ENCODE results near the gene KCND2. TPM values are rescaled to one million over a fixed set of nuclear protein-coding genes. Genes with fewer than 3 reads are reported as not detected.
"Not testable (repeated sequence)": the region's sequence is repeated elsewhere in the genome, so short reads cannot be mapped to it uniquely, and the experiment has no call there.

KCND2 gene
- 1.3 TPM for total RNA-seq

DNA sequence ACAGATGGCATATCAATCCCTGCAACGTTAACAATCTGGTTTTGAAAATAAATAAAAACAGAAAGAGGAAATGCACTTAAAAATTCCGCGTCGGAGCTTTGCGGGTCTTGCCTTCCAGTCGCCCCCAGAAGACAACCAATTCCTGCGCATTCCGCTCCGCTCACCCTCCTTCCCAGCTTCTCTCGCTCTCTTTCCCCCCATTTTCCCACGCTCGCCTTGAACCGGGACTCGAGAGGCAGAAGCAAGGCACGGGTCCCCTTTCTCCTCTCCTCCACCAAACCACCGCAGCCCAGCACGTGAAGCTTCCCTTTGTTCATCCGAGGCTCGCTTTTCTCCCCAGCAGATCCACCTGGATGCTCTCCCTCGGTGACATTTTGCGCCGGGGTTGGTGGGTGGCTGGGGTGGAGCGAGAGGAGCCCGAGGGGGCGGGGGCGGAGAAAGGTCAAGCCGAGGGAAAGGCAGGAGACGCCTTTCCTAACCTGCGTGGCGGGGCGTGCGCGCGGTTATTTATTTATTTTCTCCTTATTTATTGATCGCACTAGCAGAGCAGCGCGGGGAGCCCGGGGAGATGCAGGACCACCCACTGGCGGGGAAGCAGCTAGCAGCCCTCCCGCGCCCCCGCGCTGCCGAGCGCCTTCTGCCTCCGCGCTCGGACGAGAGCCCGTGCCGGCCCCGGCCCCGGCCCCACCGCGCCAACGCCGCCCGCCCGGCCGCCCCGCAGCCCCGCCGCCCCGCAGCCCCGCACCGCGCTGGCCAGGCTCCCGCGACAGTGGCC lies at the start of gene KCND2:
Gene KCND2 (plus strand): TSS at position 475 of the 775 bp plus-strand sequence.
- peak; percentile 32 for DNase-seq

DNA sequence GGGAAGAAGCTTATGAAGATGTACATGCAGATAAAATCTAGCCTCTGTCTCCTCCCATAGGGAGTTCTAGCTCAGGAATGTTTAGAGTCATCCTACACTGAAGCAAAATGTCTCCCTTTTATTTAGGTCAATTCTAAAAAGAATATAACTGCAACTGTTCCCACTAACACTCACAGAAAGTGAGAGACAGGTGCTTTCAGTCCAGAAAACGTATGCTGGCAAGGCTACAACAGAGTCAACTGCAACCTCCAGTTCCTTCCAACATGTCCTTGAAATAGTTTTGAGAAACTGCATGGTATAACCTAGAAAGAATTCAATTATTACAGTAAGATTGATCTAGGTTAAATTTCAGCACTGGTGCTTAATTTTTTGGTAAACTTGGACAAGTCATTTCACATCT lies 46.8 kb upstream of the KCND2 start:
- no peak for DNase-seq

DNA sequence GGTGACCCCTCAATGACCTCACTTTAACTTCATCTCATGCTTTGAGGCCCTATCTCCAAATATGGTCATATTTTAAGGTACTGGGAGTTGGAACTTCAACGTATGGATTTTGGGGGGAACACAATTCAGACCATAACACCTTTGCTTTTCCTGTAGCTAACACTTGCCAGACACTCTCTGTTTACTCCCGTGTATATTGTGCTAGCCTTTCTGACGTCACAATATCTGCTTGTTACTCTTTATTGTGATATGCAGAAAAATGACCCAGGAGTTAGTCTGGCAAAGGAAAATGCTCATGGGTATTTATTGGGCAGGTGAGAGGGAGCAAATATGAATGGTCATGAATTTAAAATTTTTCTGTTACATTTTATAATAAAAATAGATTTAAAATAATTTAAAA lies 45.7 kb upstream of the KCND2 start:
- DNase-seq, result no peak

DNA sequence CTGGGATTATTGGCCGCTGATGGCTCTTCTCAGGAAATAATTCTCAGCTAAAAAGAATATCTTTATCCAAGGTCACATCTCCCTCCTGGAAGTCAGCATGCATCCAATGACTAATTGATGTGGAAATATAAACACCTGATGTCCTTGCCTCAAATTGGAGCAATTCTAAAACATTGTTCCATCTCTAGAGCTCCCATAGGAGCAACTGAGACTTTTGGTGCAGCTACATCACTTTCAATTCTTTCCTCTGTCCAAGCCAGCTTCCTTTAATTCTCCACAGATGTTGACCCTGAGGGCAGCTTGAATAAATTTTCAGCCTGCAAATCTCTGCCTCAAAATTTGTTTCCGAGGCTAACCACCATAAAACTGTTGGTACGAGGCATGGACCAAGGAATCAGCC lies 43.9 kb upstream of the KCND2 start:
- DNase-seq, result peak; percentile 38

DNA sequence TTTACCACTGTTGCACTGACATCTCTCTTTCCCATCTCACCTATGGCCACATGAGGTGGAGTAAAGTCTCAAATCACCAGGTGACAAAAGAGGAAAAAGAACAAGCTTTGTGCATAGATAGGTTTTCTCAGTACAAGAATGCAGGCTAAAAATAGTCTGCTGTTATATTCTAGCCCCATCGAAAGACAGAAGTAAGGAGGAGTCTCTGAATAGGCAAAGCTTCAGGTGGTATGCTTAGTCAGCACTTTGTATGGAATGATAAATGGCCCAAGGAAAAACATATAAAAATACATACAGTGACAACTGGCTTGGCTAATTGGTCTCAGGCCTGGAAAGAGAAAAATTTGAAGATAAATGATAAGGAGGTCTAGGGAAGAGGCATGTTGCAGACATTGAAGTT lies 39.6 kb upstream of the KCND2 start:
- no peak for DNase-seq

DNA sequence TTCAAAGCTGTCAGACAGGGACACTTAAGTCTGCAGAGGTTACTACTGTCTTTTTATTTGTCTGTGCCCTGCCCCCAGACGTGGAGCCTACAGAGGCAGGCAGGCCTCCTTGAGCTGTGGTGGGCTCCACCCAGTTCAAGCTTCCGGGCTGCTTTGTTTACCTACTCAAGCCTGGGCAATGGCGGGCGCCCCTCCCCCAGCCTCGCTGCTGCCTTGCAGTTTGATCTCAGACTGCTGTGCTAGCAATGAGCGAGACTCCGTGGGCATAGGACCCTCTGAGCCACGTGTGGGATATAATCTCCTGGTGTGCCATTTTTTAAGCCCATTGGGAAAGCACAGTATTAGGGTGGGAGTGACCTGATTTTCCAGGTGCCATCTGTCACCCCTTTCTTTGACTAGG lies 32.6 kb upstream of the KCND2 start:
- DNase-seq, result not testable (repeated sequence)

DNA sequence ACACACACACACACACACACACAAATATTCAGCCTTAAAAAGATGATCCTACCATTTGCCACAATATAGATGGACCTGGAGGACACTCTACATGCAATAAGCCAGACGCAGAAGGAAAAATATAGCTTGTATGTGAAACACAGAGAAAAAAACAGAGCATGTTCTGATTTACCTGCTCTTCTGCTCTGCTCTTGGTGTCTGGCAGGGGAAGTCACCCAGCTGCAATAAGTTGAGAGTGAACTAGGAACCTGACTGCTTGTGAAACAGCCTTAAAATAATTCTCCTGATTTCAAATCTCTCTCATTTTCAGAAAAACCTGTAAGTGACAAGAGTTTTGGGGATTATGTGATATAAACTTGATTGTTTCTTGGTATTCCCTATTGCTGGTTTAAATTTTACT lies 31.0 kb upstream of the KCND2 start:
- no peak for DNase-seq

DNA sequence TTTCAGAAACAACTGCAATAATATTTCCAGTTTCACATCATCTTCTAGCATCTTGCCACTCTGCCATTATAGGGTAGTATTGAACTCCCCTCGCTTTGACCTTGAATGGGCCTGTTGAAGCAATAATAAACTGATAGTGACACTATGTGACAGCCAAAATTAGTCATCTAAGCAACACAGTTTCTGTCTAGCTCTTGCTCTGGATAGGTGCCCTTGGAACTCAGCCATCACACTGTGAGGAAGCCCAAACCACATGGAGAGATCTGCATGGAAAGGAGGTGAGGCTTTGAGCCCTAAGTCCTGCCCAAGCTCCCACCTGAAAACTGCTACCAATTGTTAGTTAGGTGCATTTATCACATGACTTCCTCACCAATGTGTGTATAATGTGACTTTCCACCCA lies 18.1 kb upstream of the KCND2 start:
- DNase-seq, result no peak

DNA sequence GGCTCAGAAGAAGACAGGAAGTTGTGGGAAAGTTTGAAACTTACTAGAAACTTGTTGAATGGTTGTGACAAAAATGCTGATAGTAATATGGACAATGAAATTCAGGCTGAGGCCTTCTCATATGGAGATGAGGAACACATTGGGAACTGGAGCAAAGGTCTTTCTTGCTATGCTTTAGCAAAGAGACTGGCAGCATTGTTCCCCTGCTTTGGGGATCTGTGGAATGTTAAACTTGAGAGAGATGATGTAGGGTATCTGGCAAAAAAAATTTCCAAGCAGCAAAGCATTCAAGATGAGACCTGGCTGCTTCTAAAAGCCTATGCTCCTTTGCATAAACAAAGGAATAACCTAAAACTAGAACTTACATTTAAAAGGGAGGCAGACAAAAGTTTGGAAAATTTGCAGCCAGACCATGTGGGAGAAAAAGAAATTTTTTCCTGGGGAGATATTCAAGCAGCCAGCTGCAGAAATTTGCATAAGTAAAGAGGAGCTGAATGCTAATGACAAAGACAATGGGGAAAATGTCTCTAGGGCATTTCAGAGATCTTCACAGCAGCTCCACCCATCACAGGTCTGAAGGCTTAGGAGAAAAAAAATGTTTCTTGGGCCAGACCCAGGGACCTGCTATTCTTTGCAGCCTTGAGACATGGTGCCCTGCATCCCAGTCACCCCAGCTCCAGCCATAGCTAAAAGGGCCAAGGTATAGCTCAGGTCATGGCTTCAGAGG lies 16.5 kb upstream of the KCND2 start:
- DNase-seq, result no peak

DNA sequence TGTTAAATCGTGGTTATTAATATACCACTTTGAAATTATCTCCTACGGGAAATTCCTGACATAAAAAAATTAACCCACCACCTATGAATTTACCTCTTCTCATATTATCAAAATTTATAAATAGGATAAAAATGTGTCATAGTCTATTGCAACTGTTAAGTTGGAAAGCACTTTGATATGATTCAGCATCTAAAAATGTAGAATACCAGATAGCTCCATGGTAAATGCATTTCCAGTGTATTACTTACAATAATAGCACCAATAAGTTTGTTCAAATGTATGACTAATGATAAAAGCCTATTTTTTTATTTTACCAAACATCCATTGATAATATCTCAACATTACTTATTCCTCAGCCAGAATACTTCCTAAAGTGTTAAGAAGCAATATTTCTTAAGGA lies 13.6 kb upstream of the KCND2 start:
- DNase-seq, result no peak

DNA sequence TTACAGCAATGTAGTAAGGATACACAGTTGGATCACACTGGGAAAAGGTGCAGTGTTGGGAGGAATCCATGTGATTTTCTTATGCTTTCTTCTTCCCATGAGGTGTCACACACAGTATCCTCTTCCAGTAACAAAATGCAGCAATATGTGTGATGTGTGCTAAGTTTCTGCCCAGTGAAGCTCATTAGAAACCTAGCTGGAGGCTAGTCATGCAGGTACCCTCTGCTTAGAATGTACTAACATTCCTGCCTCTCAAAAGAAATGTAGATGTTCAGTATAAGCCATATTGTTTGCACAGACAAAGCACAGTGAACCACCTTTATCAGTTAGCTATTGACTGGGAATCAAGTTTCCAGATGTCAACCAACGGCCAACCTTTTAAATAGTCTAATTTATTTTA lies 12.9 kb upstream of the KCND2 start:
- no peak for DNase-seq

DNA sequence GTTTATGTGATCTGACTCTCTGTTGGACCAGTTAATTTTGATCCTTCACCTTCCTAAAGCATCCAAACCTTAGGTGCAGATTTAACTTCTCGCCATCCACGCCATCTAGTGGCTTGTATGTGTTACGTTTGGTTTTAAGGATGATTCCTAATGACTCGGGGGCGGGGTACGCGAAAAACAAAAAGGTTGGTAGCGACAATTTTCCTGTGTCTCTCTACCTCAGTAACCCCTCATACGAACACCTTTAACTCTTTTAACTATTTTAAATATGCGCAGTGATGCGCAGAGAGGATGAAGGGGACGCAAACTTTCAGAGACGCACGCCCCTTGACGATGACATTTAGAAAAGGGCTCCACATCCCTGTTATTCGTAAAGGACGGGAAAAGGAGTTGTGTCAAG lies 714 bp upstream of the KCND2 start:
- DNase-seq, result peak; percentile 65

DNA sequence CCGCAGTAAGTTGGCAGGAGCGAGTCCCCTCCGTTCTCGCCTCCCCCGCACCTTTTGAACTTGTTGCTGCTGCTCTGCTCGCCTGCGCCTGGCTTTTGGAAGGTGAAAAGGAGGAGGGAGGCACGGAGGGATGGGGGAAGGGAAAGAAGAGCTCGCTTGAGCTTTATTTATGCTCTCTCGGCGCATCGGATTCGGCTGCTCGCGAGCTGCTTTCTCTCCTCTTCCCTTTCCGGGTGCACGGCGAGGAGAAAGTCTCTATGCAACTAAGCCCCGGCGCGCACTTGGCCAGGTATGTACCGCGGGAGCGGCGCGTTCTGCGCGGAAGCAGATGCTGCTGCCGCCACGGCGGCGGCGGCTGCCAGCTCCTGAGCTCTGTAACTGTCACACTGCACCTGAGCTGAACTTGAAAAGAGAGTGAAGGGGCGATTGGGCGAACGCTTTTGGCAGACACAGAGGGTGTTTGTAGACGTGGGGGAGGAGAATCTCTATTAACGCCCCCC lies 551 bp downstream of the KCND2 start:
- peak; percentile 68 for DNase-seq

DNA sequence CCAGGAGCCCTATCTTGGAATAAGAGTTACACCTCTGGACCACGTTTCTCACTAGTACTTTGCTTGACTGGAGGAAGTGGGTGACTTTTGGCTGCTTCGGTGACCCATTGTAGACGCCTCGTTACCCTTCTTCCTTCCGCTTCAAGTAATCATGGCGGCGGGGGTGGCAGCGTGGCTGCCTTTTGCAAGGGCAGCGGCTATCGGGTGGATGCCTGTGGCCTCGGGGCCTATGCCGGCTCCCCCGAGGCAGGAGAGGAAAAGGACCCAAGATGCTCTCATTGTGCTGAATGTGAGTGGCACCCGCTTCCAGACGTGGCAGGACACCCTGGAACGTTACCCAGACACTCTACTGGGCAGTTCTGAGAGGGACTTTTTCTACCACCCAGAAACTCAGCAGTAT lies 1.5 kb downstream of the KCND2 start:
- DNase-seq, result no peak

DNA sequence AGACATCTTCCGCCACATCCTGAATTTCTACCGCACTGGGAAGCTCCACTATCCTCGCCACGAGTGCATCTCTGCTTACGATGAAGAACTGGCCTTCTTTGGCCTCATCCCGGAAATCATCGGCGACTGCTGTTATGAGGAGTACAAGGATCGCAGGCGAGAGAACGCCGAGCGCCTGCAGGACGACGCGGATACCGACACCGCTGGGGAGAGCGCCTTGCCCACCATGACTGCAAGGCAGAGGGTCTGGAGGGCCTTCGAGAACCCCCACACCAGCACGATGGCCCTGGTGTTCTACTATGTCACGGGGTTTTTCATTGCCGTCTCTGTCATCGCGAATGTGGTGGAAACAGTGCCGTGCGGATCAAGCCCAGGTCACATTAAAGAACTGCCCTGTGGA lies 1.9 kb downstream of the KCND2 start:
- DNase-seq, result no peak

DNA sequence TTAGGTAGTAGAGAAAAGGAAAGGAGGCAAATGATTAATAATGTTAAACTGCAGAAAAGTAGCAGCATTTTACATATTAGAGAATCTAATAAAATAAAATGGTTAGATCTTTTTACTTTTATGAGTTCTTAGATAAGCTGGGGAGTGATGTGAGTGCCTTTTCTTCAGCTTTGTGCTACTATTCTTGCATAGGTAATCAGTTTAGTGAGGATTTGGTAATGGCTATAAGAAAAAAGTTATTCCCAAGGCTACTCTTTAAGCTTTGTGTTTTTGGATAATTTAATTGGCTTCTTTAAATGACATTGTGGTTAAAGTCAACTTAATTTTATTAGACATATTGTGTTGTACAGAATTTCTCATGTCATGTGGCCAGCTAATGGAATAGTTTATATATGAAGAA lies 3.7 kb downstream of the KCND2 start:
- no peak for DNase-seq

DNA sequence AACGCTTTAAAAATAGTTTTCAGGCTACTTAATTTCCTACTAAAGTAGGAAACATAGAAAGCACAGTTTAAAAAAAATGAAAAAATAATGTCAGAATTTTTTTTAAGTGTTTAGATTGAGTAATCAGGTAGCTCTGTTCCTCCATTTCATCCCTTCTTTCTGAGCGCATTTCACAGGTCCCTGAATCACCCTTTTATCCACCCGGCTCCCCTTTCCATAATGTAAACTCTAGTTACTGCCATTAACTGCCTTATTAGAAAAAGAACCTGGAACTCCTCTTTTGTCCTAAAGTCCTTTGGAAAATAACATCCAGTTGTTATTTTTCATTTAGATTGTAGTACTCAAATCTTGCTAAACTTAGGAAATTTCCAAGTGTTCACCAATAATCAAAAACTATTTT lies 5.8 kb downstream of the KCND2 start:
- DNase-seq, result no peak

DNA sequence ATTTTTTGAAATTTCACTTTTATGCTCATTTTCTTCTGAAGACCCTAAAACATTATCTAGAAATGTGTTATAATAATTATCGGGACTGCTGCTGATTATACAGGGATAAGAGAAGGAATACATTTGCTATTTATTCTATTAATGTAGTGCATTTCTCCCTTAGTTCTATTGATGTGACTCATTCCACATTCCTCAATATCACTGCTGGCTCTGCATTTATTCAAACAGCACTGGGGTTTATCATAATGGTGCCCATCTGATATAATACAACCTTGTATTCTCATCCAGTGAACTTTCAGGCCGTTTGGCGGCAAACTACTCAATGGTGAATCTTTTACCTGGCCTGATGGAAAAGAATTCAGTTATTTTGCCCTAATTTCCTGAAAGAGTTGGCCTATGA lies 7.8 kb downstream of the KCND2 start:
- no peak for DNase-seq

DNA sequence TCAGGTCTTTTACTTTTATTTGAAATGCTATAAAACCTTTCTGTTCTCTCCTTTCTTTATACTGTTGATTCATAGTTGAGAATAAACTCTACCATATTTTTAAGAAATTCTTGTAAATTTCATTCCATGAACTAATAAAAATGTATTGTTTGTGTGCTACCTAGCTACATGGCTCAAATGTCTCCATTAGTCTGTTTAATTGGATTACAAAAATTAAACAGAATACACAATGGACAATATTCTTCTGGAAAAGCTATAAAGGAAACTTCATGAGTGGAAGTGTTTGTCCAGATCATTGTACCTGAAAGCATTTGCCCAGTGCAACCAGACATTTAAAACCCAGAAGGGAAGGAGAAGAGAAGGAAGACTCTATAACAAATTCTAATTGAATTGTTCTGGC lies 20.1 kb downstream of the KCND2 start:
- no peak for DNase-seq

DNA sequence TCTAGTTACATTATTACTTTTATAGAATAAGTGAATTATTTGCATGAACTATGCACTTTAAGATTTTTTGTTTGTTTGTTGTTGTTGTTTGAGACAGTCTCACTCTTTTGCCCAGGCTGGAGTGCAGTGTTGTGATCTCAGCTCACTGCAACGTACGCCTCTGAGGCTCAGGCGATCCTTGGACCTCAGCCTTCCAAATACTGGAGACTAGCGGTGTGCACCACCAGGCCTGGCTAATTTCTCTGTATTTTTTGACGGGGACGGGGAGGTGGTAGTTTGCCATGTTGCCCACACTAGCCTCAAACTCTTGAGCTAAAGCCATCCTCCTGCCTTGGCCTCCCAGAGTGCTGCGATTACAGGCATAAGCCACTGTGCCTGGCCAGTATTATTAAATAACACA lies 29.2 kb downstream of the KCND2 start:
- no peak for DNase-seq

DNA sequence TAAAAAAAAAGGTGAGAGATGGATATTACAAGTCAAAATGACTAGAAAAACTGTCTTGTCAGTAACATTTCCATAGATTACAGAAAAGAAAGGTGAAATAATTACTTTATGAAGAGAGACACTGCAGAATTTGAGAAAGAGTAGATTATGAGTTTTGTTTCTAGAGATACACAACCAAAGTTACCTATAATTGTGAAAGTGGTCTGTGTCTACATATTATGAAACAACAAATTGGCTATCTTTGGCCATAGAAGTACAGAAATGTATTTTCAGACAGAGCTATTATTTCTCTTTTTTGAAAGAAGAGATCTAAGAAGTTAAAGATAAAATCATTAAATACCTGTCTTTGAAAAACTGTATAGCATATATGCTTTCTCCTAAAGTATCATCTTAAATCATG lies 30.1 kb downstream of the KCND2 start:
- no peak for DNase-seq

DNA sequence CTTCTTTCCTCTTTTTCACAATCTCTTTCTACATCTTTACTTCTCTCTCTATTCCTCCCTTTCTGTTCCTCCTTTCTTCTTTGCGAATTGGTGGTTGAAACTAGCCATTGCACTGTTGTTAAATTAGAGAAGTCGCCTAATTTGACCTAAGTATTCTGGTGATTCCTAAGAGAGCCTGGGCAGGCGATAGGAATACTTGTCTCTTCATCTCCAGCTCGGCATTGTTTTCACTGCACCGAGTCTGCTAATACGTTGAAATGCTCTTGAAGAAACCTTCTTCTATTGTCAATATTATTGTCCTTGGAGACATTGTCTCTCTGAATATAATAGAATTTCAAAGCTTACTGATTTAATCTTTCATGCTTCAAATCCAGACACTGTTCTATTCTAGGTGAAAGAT lies 31.7 kb downstream of the KCND2 start:
- no peak for DNase-seq

DNA sequence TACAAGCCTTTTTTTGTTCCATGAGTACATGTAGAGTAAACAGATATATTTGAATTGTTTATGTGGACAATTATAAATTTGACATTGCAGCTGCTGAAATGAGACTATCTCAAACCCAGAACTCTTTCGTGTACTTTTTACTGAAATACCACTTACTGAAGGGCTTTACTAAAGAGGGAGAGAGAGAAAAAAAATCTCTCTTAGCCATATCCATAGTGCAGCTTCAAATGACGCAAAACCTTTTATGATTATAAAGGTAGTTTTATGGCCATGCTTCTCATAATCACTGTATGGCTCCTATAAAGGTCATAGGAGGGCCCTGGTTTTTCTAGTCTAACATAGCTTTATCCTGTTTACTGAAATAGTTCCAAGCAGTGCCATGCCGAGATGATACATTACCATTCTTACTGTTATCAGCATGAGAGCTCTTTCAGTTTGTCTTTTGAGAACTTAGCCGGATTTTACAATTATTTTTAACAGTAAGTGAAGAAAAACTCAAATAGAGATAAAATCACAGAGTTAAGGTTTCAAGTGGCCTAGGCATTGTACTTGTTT lies 35.1 kb downstream of the KCND2 start:
- no peak for DNase-seq

Measured in tongue (tissue), 2 donors.